Measurements from ENCODE around the gene PLEKHG4. TPM values are rescaled to one million over a fixed set of nuclear protein-coding genes. Genes with fewer than 3 reads are reported as not detected.

Gene PLEKHG4, protein sequence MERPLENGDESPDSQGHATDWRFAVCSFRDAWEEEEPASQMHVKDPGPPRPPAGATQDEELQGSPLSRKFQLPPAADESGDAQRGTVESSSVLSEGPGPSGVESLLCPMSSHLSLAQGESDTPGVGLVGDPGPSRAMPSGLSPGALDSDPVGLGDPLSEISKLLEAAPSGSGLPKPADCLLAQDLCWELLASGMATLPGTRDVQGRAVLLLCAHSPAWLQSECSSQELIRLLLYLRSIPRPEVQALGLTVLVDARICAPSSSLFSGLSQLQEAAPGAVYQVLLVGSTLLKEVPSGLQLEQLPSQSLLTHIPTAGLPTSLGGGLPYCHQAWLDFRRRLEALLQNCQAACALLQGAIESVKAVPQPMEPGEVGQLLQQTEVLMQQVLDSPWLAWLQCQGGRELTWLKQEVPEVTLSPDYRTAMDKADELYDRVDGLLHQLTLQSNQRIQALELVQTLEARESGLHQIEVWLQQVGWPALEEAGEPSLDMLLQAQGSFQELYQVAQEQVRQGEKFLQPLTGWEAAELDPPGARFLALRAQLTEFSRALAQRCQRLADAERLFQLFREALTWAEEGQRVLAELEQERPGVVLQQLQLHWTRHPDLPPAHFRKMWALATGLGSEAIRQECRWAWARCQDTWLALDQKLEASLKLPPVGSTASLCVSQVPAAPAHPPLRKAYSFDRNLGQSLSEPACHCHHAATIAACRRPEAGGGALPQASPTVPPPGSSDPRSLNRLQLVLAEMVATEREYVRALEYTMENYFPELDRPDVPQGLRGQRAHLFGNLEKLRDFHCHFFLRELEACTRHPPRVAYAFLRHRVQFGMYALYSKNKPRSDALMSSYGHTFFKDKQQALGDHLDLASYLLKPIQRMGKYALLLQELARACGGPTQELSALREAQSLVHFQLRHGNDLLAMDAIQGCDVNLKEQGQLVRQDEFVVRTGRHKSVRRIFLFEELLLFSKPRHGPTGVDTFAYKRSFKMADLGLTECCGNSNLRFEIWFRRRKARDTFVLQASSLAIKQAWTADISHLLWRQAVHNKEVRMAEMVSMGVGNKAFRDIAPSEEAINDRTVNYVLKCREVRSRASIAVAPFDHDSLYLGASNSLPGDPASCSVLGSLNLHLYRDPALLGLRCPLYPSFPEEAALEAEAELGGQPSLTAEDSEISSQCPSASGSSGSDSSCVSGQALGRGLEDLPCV
- total RNA-seq (2022; extraction: Qiagen RNA extraction): 10.1 to 14.2 TPM (median 12.5 TPM) in 5 replicates

GRCh38 chr16:67279296-67280089, at the start of gene PLEKHG4:
Gene PLEKHG4 (plus strand): TSS chr16:67279532. CDS start chr16:67280045, 513 bp downstream.

GRCh38 chr16:67247192-67248072, 31.9 kb upstream of the PLEKHG4 start, which contains the start of gene FHOD1:
Gene FHOD1 (minus strand): TSS chr16:67247481. CDS start chr16:67247410, 71 bp downstream.

DNA sequence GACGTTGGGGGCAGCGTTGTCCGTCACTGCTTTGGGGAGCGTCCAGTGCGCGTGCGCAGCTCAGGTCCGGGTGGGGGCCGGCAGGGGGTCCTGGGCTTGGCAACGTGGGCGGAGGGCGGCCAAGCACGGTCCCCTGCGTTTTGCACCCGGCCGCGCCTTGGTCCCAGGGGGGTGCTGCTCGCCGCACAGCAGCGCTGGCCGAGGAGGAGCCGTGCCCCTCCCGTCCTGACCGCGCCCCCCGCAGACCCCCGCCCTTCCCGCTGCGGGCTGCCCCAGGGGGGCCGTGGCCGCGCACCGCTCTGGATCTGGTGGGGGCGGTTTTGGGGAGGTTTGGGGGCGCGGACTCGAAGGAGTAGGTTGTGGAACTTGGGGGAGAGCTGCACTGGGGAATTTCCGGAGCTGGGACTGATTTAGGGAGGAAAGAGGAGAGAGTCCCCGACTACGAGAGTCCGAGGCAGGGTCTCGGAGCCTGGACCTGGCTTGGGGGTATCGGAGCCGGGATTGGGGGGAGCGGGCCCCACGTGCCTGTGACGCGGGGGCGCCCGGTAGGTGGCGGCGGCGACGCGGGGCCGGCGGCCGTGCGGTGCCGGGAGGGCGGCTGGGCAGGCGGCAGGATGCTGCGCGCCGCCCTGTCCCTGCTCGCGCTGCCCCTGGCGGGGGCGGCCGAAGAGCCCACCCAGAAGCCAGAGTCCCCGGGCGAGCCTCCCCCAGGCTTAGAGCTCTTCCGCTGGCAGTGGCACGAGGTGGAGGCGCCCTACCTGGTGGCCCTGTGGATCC, 30.7 kb upstream of the PLEKHG4 start, which contains the start of gene SLC9A5:
Gene SLC9A5, plus strand, starts transcription at position 579 of the 777 bp plus-strand sequence. Its CDS starts 36 bp downstream, at position 615.

GRCh38 chr16:67326472-67327309, 47.4 kb downstream of the PLEKHG4 start, which contains the start of the genes KCTD19 and LRRC36:
Gene KCTD19 (minus strand): TSS chr16:67326741. CDS start chr16:67326707, 34 bp downstream.
Gene LRRC36 (plus strand): TSS chr16:67326815. CDS start chr16:67326863, 48 bp downstream.

Other genes with a start within 250 kb of the PLEKHG4 start
- gene PHAF1, start 169.6 kb upstream of the PLEKHG4 start, total RNA-seq (2022; extraction: Qiagen RNA extraction): 24.4 to 28.0 TPM (median 26.4 TPM) in 5 replicates
- gene B3GNT9, start 128.5 kb upstream of the PLEKHG4 start, total RNA-seq (2022; extraction: Qiagen RNA extraction): 7.6 to 11.4 TPM (median 9.6 TPM) in 5 replicates
- gene TRADD, start 119.6 kb upstream of the PLEKHG4 start, total RNA-seq (2022; extraction: Qiagen RNA extraction): 16.3 to 19.9 TPM (median 17.7 TPM) in 5 replicates
- 4.8 to 9.2 TPM (median 6.8 TPM) in 5 replicates for gene FBXL8, start 119.6 kb upstream of the PLEKHG4 start, total RNA-seq (2022; extraction: Qiagen RNA extraction)
- 9.6 to 17.0 TPM (median 14.8 TPM) in 5 replicates for gene HSF4, start 114.8 kb upstream of the PLEKHG4 start, total RNA-seq (2022; extraction: Qiagen RNA extraction)
- gene NOL3, start 109.0 kb upstream of the PLEKHG4 start, total RNA-seq (2022; extraction: Qiagen RNA extraction): 95.9 to 112 TPM (median 105 TPM) in 5 replicates
- gene MATCAP1, start 95.6 kb upstream of the PLEKHG4 start, total RNA-seq (2022; extraction: Qiagen RNA extraction): 4.4 to 8.0 TPM (median 6.2 TPM) in 5 replicates
- 0.05 to 0.21 TPM (median 0.06 TPM) in 5 replicates for gene EXOC3L1, start 89.4 kb upstream of the PLEKHG4 start, total RNA-seq (2022; extraction: Qiagen RNA extraction)
- gene E2F4, start 87.4 kb upstream of the PLEKHG4 start, total RNA-seq (2022; extraction: Qiagen RNA extraction): 77.3 to 103 TPM (median 101 TPM) in 5 replicates
- 0.59 to 1.7 TPM (median 0.98 TPM) in 5 replicates for gene ELMO3, start 80.4 kb upstream of the PLEKHG4 start, total RNA-seq (2022; extraction: Qiagen RNA extraction)
- gene TMEM208, start 52.4 kb upstream of the PLEKHG4 start, total RNA-seq (2022; extraction: Qiagen RNA extraction): 77.9 to 91.6 TPM (median 80.0 TPM) in 5 replicates
- 31.3 to 53.0 TPM (median 49.4 TPM) in 5 replicates for gene FHOD1, start 32.1 kb upstream of the PLEKHG4 start, total RNA-seq (2022; extraction: Qiagen RNA extraction)
- 0.87 to 1.7 TPM (median 1.4 TPM) in 5 replicates for gene SLC9A5, start 30.6 kb upstream of the PLEKHG4 start, total RNA-seq (2022; extraction: Qiagen RNA extraction)
- 0.11 to 0.47 TPM (median 0.34 TPM) in 5 replicates for gene KCTD19, start 47.2 kb downstream of the PLEKHG4 start, total RNA-seq (2022; extraction: Qiagen RNA extraction)
- gene LRRC36, start 47.3 kb downstream of the PLEKHG4 start, total RNA-seq (2022; extraction: Qiagen RNA extraction): 0.11 to 0.14 TPM in 2 of 5 replicates, not detected in the others
- 9.2 to 13.3 TPM (median 12.4 TPM) in 5 replicates for gene TPPP3, start 114.0 kb downstream of the PLEKHG4 start, total RNA-seq (2022; extraction: Qiagen RNA extraction)
- 4.6 to 7.4 TPM (median 5.5 TPM) in 5 replicates for gene ZDHHC1, start 136.9 kb downstream of the PLEKHG4 start, total RNA-seq (2022; extraction: Qiagen RNA extraction)
- gene HSD11B2, start 151.6 kb downstream of the PLEKHG4 start, total RNA-seq (2022; extraction: Qiagen RNA extraction): 1.6 to 3.3 TPM (median 2.4 TPM) in 5 replicates
- gene ATP6V0D1, start 201.6 kb downstream of the PLEKHG4 start, total RNA-seq (2022; extraction: Qiagen RNA extraction): 103 to 118 TPM (median 107 TPM) in 5 replicates
- gene AGRP, start 204.0 kb downstream of the PLEKHG4 start, total RNA-seq (2022; extraction: Qiagen RNA extraction): 0.13 TPM in 1 of 5 replicates, not detected in the others
- gene RIPOR1, start 249.3 kb downstream of the PLEKHG4 start, total RNA-seq (2022; extraction: Qiagen RNA extraction): 36.3 to 42.3 TPM (median 38.6 TPM) in 5 replicates